Upper lobe of left lung (tissue), 4 donors: ENCODE data around the gene DAD1.

ENCODE experiments used
- EP300 ChIP-seq, 4 donors: sonication (generic); formaldehyde crosslinking; IDR thresholded peaks; one replicate each; pipeline ENCODE4 v1.5.1; 2017; ENCODE audit warnings: antibody characterized with exemption in 4 of 4, control low read depth in 2 of 4
- POLR2AphosphoS5 ChIP-seq, 2 donors: sonication (generic); formaldehyde crosslinking; IDR thresholded peaks; one replicate each; pipeline ENCODE4 v1.5.1; 2017; ENCODE audit warnings: antibody characterized with exemption in 2 of 2

GRCh38 chr14:22540811-22541360 is 48.1 kb downstream of the DAD1 start:
- no peak for TF ChIP-seq POLR2AphosphoS5 (IDR thresholded peaks at IDR 0.05)
- TF ChIP-seq EP300 (IDR thresholded peaks at IDR 0.05): no peak
